ENCODE data around the gene ZNF296.
"Not testable (repeated sequence)": the region's sequence is repeated elsewhere in the genome, so short reads cannot be mapped to it uniquely, and the experiment has no call there.

ZNF296 gene

GRCh38 chr19:45076029-45076850 lies at the start of gene ZNF296:
Gene ZNF296, minus strand, starts transcription at chr19:45076478. Its CDS starts 105 bp downstream, at chr19:45076373.
- peak; percentile 57 for DNase-seq (ENCODE audit: low read depth)

DNA sequence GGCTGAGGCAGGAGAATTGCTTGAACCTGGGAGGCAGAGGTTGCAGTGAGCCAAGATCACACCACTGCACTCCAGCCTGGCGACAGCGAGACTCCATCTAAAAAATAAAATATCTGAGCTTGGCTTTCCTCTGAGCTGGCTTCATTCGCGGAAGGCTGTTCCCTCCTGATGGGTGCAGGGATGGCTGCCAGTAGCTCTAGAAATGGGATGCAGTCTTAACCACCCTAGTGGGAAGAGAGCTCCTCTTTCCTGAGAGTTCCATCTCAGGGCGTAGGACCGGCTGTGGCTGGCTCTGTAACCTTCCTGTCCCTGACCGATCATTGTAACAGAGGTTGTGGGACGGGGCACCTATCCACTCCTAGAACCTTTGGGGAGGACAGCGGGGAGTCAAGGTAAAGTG lies 49.1 kb upstream of the ZNF296 start:
- DNase-seq (ENCODE audit: low read depth), result no peak

DNA sequence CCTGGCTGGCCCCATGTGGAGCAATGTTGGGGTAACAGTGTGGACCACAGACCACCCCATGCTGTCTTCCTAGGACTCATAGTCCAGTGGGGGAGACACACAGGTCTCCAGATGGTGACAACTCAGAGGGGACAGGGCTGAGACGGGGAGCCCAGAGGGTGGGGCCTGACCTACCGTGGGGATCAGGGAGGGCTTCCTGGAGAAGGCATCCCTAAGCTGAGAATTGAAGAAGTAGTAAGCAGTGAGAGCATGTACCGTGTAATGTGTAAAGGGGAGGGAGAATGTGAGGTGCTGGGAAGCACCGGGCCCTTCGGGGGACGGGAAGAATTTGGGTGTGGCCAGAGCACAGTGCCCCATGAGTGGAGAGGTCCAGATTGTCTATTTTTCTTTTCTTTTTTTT lies 47.7 kb upstream of the ZNF296 start:
- DNase-seq (ENCODE audit: low read depth), result no peak

GRCh38 chr19:45123440-45123850 lies 47.2 kb upstream of the ZNF296 start:
- no peak for DNase-seq (ENCODE audit: low read depth)

GRCh38 chr19:45122832-45123231 lies 46.6 kb upstream of the ZNF296 start:
- DNase-seq (ENCODE audit: low read depth), result no peak

- DNase-seq (ENCODE audit: low read depth), result no peak
Measured at GRCh38 chr19:45121827-45122345, 45.6 kb upstream of the ZNF296 start.

GRCh38 chr19:45119582-45119981 lies 43.3 kb upstream of the ZNF296 start:
- DNase-seq (ENCODE audit: low read depth), result no peak

- not testable (repeated sequence) for DNase-seq (ENCODE audit: low read depth)
Measured at GRCh38 chr19:45118591-45119355, 42.5 kb upstream of the ZNF296 start.

DNA sequence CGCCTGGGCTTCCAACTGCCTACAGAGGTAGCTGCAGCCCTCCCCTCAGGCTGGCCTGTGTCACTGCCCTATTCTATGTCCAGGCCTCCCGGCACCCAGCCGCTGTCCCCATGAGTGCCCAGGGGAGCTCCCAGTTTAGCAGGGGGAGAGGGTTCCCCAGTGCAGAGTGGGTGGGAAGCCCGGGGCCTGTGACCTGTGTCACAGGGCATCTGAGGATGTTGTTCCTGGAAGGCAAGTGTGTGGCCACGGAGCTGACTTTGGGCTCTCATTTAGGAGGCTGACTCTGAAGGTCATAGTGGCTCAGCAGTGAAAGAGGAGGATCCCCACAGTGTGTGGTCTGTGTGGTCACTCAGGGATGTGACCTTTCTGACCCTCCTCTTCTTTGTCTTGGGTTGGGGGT lies 41.8 kb upstream of the ZNF296 start:
- DNase-seq (ENCODE audit: low read depth), result no peak

- DNase-seq (ENCODE audit: low read depth), result no peak
Measured at GRCh38 chr19:45117671-45118070, 41.4 kb upstream of the ZNF296 start.

DNA sequence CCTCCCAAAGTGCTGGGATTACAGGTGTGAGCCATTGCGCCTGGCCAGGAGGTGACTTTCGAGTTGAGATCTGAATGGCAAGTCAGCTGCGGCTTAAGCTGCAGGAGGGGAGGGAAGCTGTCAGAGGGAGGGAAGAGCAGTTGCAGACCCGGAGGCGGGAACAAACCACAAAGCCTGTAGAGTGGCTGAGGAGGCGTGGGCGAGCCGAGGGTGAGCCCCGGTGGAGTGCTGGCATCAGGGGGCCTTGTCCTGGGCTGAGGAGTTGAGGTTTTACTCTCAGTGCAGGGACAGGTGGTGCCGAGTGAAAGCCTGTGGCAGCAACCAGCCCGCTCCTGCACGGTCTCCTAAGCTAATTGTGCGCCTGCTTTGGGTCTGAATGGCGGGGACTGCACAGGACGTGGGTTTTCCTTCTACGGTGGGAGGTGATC lies 40.9 kb upstream of the ZNF296 start:
- peak; percentile 38 for DNase-seq (ENCODE audit: low read depth)

DNA sequence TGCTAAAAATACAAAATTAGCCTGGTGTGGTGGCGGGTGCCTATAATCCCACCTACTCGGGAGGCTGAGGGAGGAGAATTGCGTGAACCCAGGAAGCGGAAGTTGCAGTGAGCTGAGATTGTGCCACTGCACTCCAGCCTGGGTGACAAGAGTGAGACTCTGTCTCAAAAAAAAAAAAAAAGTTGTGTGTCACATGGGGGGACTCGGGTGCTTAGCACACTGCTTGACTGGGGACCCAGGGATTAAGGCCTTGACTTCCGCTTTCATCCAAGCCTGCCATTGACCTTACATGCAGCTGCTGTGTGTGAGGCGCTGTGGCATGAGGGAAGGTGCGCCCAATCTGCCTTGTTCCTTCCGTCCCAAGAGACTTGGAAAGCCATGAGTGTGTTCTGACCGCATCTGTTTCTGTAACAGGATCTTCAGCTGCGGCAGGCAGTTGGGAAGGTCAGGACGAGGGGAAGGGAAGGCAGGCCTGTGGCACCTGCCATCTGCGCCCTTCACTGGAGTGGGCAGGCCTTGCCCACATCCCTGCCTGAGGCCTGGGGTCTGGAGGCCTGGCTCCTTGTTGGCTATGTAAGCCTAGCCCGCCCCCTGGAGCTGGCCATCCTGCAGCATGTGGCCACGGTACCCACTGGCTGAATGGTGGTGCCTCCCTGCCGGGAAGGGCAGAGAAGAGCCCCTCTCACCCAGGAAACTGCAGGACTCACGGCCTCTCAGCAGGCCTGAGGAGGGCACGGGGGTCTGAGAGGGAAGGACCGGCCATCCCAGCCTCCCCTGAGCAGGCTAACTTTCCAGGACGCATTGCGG lies 39.7 kb upstream of the ZNF296 start:
- no peak for DNase-seq (ENCODE audit: low read depth)

DNA sequence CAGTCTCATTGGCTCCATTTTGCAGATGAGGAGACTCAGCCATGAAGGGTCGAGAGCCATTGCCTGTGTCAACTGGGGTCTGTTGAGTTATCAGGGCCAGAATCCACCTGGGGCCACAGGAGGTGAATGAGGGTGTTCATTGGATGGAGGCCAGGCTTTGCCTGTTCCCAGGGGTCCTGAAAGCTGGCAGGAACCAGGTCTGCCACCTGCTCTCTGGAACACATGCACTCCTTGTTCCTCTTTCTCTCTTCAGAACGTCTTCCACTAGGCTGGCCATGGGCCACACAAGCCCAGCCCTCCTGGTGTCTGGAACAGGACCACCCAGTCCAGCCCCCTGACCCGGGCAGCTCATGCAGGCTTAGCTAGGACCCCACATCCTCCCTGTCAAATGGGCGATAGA lies 37.8 kb upstream of the ZNF296 start:
- no peak for DNase-seq (ENCODE audit: low read depth)

DNA sequence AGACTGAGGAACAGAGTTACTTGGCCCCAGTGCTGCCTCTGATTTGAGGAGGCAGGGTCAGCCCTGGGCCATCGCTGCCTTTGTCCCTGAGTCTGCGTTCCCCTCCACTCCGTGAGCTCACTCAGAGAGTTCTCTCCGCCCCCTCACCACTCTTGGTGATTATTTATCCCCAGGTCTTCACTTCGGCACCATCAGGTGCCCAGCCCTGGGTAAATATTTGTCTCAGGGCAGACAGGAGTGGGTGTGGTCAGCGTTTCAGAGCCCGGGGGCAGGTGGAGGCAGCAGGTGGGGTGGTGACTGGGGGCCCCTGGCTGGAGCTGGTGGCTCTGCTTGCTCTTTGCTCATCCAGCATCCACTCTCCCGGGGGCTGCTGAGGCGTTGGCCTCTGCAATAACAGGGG lies 37.4 kb upstream of the ZNF296 start:
- no peak for DNase-seq (ENCODE audit: low read depth)

GRCh38 chr19:45112111-45112827 lies 36.0 kb upstream of the ZNF296 start:
- no peak for DNase-seq (ENCODE audit: low read depth)

DNA sequence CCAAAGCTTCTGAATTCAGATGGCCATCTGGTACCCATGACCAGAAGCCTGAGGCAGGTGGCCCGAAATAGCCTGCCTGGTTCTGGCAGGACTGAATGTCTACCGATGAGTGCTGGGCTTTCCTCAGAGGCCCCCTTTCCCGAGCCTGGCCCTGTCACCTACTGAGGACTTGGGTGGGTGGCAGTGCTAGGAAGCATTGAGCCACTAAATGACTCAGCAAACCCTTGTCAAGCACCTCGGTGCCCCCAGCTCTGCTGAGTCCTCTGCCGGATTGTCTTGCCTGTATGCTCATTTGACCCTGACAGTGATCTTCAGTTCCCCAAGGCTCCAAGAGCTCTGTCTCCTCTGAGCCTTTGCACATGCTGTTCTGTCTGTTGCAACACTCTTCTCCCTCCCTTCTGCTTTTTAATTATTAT lies 34.6 kb upstream of the ZNF296 start:
- no peak for DNase-seq (ENCODE audit: low read depth)

DNA sequence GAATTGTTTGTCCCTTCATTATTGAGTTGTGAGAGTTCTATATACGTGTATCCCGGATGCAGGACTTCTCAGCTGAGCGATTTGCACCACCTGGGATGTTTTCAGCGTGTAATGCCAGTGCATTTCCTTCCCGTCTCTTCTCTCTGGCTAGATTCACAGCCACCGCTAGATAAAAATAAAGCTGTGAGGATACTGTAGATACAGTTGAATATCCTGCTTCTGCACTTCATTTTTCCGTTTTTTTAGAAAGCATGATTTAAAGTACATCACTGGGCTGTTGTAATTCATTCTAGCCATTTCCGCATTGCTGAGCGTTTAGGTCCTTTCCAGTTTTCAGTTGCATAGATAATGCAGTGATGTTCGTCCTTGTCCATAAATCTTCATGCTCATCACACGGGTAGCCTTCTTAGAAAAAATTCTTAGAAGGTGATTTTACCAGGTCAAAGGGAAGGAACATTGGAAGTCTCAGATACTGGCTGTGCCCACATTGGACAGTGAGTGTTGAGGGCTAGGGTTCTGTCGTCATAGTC lies 31.4 kb upstream of the ZNF296 start:
- no peak for DNase-seq (ENCODE audit: low read depth)

DNA sequence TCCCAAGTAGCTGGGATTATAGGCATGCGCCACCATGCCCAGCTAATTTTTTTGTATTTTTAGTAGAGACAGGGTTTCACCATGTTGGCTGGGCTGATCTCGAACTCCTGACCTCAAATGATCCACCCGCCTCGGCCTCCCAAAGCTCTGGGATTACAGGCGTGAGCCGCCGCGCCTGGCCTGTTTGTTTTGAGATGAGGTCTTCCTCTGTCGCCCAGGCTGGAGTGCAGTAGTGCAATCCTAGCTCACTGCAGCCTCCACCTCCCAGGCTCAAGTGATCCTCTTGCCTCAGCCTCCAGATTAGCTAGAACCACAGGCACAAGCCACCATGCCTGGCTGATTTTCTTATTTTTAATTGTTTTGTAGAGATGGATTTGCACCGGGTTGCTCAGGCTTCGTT lies 30.1 kb upstream of the ZNF296 start:
- DNase-seq (ENCODE audit: low read depth), result not testable (repeated sequence)

- no peak for DNase-seq (ENCODE audit: low read depth)
Measured at GRCh38 chr19:45104658-45105349, 28.5 kb upstream of the ZNF296 start.

GRCh38 chr19:45103508-45104319 lies 27.4 kb upstream of the ZNF296 start:
- no peak for DNase-seq (ENCODE audit: low read depth)
